EL (cell line): ENCODE data around the gene SESTD1.
"Not testable (repeated sequence)": the region's sequence is repeated elsewhere in the genome, so short reads cannot be mapped to it uniquely, and the experiment has no call there.

Source experiments
- DNase-seq: peaks from one replicate; pipeline ENCODE4 v3.0.0-alpha.2; 2016

SESTD1 gene

DNA sequence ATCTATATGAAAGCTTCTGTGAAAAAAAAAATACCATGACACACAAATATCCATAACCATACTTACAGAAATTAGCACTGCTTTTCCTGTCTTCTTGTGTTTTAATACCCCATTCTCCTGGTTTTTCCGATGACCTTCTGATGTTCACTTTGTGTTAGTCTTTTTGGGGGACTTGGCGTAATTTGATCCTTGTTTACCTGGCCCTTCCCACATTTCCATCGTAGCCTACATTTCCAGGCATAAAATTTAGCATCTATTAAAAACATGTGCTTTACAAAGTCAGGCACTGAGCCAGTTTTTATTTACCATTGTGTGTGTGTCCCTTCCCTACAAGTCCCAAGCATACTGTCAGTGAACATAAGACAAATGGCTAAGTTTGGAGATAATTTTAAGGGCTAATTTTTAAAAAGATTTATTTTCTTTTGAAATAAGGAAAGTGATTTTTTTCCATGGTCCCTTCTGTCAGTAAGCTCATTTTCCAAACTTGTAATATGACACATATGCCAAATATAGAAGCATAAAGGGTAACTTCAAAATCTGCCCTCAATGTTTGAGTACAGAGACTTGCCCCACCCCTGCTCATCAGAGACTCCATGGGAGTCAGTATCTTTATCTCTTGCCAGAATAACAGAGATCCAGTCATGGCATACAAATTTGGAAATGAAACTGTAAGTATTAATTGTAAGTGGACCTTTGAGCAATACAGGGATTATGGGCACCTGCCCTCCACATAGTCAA lies 27.3 kb downstream of the SESTD1 start:
- DNase-seq, result no peak

DNA sequence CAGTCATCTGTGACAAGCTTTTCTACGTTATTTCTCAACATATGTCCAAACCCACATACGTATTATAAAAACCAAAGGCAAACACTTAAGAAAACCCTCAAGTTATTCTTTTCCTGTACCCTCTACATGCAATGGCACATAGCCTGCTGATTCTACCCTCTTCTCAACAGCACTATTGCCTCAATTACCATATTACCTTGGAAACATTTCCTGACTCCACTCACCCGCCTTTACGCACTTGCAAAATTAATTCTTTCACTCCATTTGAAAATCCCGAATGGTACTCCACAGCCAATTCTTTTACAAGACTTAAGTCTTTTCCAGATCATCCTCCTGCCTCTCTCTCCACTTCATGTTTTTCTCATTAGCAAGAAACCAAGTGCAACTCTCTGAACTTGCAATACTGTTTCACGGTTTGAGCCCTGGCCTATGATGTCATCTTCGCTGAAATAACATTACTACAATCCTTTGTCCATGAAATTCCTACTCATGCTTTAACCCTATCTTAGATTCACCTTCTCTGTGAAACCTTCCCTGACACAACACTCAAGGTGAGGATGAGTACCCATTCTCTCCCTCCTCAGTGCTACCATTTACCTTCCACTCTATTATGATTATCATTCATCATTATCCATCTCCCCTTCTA lies 29.0 kb downstream of the SESTD1 start:
- DNase-seq, result peak; percentile 26

DNA sequence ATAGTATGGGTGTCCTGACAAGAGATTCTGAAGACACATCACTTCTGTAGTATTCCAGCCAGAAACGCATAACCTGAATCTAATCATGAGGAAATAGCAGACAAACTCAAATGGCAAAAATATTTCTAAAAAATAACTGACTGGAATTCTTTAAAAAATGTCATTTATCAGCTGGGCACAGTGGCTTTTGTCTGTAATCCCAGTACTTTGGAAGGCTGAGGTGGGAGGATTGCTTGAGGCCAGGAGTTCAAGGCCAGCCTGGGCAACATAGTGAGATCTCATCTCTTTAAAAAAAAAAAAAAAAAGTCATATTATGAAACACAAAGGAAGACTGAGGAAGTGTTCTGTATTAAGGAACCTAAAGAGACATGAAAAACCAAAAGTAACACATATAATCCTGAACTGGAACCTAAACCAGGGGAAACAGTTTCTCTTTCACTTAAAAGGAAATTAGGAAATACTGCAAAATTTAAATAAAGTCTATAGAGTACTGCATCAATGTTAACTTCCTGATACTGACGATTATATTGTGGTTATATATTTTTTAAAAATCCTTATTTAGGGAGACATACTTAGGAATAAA lies 29.9 kb downstream of the SESTD1 start:
- DNase-seq, result no peak

- no peak for DNase-seq
These were observed 30.8 kb downstream of the SESTD1 start for GRCh38 chr2:179233626-179234430.

GRCh38 chr2:179233083-179233490 lies 31.5 kb downstream of the SESTD1 start:
- DNase-seq, result no peak

DNA sequence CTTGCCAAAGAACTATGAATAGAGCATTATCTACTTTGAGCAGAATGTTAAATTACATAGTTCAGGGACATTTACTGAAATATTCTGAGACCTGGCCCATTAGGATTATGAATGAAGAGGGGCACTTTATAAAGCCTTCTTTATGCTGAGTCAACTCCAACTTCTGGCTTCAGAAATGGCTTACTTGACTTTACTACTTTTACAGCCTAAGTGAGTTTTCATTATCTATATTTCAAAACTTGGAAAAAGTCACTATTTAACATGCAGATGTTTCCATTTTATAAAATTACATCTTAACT lies 37.7 kb downstream of the SESTD1 start:
- no peak for DNase-seq

DNA sequence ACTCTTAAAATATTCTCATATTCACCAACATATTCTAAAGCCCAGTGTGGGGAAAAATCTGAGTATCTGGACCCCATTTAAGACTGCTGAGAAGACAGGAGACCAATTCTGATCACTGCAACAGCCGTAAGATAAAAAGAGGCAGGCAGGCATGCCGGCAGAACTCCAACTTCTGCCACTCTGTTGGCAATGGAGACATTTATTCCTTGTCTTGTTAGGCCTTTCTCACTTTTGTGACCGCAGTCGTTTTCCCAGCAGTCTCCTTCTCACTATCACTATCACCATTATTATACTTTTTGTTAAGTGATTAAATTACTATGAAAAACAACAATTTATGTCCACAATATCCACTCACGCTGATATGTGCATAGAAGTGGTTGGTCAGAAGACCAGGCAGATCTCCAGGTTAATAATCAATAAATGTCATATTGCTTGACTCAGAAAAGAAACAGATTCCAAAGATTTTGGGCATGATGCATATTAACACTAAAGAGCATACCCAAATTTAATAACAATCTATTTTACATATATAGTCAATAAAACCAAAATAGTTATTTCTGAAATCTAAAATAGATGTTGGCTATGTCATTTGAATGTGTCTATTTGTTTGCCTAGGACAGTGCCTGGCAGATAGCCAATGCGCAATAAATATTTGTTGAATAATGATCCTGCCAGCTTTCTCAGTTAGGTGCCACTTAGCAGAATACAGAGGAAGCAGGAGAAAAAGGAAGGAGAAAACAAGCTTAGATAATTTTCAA lies 38.2 kb downstream of the SESTD1 start:
- no peak for DNase-seq

DNA sequence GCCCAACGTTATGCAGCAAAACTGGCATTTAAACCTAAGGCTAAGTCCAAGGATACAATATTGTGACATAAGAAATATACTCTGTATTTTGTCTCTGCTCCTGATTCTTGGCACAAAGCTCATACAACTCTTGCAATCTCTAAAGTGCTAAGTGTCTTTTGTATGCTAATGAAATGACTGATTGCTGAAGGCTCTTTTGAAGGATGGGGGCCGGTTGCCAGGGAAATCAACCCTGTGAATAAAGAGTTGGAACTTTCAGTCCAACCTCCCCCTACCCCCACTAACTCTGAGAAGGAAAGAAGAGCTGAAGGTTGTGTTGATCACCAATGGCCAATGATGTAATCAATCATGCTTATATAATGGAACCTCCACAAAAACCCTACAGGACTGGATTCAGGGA lies 40.3 kb downstream of the SESTD1 start:
- no peak for DNase-seq

DNA sequence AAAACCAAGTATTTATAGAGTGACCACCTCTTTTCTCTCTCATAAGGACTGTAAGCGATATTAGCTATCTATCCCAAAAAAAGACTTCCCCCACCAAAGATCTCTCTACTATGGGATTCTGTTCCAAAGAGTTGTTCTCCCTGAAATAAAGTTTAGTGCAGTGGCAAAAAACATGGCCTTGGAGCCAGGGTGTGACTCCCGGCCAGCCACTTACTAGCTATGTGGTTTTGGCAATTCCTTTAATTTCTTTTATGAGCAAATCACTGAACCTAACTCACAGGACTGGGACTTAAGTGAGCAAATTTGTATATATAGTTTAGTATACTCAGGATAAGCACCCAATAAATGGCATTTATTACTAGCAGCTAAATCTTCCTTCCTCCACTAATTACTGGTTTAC lies 42.6 kb downstream of the SESTD1 start:
- DNase-seq, result no peak

DNA sequence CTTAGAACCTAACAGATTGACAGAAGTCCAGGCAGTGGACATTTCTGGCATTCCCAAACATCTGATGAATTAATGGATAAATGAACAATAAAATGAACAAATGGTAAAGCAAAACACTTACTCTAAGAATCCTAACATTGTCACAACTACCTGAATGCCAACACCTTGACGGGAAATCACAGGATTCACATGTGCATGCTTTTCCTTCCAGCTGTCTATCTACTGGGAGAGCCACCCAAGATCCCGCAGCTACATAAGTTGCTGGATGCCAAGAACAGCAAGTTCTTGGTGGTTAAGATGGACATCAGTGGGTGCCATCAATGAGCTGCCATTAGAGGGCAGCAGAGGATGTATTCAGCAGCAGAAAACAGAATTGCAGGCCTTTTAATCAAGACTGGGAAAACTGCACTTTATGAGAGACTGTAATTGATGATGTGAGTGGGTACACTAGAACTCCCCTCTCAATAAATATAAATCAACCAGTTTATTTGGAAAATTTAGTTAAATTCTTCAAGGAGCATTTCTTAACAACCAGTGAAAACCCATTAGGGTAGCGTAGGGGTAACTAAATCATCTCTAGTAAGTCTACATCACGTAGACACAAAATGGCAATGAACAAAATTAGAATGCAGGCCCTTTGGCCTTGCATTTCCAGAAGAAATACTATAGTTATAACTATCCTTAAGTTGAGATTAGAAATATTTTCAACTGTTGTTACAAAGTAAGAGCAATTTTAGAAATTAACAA lies 45.6 kb downstream of the SESTD1 start:
- DNase-seq, result peak; percentile 69

DNA sequence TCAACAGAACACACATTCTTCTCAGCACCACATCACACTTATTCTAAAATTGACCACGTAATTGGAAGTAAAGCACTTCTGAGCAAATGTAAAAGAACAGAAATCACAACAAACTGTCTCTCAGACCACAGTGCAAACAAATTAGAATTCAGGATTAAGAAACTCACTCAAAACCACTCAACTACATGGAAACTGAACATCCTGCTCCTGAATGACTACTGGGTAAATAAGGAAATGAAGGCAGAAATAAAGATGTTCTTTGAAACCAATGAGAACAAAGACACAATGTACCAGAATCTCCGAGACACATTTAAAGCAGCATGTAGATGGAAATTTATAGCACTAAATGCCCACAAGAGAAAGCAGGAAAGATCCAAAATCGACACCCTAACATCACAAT lies 50.0 kb downstream of the SESTD1 start:
- DNase-seq, result not testable (repeated sequence)

DNA sequence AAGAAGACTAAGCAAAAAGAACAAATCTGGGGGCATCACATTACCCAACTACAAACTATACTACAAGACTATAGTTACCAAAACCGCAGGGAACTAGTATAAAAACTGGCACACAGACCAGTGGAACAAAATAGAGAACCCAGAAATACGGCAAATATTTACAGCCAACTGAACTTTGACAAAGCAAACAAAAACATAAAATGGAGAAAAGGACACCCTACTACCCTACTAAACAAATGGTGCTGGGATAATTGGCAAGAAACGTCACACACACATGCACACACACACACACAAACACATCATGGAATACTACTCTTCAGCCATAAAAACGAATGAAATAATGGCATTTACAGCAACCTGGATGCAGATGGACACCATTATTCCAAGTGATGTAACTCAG lies 53.3 kb downstream of the SESTD1 start:
- DNase-seq, result no peak

DNA sequence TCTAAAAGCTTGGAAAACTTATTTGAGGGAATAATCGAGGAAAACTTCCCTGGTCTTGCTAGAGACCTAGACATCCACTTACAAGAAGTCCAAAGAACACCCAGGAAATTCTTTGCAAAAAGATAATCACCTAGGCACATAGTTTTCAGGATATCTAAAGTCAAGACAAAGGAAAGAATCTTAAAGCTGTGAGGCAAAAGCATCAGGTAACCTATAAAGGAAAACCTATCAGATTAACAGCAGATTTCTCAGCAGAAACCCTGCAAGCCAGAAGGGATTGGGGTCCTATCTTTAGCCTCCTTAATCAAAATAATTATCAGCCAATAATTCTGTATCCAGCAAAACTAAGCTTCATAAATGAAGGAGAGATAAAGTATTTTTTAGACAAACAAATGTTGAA lies 56.4 kb downstream of the SESTD1 start:
- not testable (repeated sequence) for DNase-seq

DNA sequence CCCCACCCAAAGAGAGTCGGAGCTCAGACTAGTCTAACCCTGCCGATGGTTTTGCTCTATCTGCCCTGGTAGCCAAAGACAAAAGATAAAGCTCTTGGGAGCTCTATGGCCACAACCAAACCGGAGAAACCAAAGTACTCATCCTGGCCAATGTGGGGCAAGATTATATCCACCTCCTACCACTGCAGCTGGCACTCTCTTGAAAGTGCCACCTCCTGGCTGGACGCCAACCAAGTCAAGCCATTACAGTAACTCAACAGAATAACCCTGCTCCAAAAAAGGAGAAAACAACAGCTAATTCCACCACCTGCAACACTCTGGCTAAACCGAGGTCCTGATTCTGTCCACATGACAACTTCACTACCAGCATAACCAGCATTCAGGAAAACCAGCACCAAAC lies 57.6 kb downstream of the SESTD1 start:
- DNase-seq, result no peak

GRCh38 chr2:179201869-179202268 lies 62.8 kb downstream of the SESTD1 start:
- no peak for DNase-seq

GRCh38 chr2:179195926-179196590 lies 68.6 kb downstream of the SESTD1 start:
- not testable (repeated sequence) for DNase-seq

DNA sequence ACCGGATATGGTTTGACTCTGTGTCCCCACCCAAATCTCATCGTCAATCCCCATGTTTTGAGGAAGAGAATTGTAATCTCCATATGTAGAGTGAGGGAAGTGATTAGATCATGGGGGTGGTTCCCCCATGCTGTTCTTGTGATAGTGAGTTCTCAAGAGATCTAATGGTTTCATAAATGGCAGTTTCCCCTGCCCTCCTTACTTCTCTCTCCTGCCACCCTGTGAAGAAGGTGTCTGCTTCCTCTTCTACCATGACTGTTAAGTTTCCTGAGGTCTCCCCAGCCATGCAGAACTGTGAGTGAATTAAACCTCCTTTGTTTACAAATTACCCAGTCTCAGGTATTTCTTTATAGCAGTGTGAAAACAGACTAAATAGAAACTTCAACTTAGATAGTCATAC lies 69.5 kb downstream of the SESTD1 start:
- no peak for DNase-seq

DNA sequence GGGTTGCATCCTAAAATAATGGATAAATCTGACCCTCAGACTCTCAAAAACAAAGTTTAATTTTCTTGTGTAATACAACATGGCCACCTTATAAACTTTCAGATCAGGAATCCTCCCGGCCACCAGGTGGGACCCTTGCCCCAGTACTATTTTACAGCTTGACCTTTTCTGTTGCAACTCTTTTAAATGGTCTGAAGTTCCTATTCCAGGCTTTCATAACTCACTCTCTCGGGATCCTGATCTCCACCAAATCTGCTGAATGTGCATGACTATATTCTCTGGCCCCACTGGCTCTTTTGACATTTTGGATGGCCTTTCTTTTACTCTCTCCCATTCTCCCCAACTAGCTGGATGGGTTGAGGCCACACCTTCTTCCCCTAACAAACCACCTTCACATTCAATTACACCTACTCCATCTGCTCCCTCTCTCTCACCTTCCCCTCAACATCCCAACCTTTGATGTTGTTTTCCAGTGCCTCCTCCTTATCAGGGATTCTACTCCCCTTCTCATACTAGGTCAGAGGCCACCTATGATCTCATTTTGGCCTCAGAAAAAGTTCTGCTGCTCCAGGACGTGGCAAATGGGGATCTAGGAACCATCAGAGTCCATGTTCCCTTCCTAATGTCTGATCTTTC lies 70.8 kb downstream of the SESTD1 start:
- DNase-seq, result no peak

DNA sequence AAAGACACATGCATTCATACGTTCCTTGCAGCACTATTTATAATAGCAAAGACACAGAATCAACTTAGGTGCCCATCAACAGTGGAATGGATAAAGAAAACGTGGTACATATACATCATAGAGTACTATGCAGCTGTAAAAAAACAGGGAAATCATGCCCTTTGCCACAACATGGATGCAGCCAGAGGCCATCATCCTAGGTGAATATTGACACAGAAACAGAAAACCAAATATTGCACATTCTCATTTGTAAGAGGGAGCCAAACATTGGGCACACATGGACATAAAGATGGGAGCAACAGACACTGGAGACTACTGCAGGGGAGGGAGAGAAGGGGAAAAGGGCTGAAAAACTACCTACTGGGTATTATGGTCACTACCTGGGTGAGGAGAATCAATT lies 73.5 kb downstream of the SESTD1 start:
- no peak for DNase-seq

- DNase-seq, result peak; percentile 10
These were observed 78.5 kb downstream of the SESTD1 start for GRCh38 chr2:179186126-179186525.

DNA sequence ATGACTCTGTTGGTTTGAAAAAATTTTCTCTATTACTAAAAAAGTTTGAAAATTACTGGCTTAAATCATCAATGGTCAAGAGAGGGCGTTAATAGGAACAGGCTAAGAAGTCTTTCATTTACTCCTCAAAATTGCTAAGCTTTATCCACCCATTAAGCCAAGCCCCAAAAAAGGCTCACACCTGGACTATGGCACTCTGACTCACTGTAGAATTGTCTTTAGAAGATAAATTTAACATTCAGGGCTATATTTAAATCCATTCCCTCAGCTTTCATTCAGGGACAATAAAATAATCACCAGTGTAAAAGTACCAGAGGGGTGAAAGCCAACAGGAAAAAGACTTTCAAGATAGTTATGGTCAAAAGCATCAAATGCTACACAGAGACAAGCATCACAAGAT lies 80.0 kb downstream of the SESTD1 start:
- no peak for DNase-seq
